ENCODE data around the gene CXXC5.

The CXXC5 gene

DNA sequence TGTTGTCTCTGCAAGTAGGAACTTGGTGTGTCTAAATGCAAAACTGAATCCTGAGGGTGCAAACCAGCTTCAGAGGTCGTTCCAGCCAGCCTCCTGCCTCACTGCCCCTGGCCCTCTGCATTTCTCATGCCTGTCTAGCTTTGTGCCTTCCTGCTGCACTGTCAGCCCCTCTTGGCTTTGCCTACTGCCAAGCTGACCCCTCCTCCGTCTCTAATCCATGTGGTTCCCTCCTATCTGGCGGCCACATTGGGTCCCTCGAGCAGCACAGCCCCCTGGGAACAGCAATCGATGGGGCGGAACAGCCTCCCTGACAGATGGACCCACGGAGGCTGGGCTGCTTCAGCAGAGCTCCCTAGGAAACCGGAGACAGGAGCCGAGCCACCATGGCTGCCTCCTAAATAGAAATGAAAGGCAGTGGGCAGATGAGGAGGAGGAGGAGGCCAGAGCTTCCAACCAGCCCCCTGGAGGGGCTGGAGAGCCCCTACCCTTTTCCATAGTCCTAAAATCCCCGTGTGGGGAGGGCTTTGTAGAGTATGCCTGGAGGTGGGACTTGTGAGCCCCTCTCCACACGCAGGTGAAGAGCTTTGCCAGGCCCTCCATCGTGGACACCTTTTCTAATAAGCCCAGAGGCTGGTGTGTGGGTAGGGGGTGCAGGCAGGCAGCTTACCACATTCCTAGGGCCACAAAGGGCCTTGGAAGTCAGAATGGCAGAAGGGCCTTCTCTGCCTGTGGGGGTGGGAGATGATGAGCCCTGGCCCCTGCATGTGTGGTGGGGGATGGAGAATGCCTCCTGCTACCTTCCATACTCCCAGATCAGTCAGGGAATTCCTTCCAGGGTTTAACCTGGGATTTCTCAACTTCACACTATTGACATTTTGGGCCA is 9.2 kb upstream of the CXXC5 start:
- DNase-seq (ENCODE audit: low read depth), result no peak

DNA sequence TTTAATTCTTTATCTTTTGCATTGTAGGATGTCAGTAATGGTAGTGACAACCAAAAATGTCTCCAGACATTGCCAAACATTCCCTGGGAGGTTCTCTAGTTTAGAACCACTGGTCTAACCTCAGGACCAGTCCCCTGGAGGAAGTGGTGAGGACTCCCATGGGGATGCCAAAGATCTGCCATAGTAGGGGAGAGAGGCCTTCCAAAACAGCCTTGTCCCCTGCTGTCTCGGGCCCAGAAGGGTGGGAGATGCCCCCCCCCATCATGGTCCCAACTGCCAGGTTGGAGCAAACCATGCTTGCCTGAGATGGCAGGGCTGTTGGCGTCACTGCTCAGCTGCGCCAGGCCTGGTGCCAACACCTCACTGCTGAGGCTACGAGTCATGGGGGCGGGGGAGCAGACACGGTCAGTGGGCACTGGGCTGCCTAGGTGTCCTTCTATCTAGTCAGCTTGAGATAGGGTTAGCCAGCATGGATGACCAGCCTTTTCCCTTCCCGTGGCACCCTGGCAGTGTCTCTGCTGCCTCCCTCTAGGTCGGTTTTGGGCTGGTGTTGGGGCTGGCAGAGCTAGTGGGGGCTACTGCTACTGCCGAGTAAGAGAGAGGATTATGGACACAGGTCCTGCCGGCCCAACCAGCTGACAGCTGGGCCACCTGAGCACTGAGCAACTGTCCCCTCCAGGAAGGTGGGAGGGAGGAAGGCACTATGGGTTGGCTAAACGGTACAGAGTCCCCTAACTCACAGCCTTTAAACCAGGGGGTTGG is 8.3 kb upstream of the CXXC5 start:
- no peak for DNase-seq (ENCODE audit: low read depth)

DNA sequence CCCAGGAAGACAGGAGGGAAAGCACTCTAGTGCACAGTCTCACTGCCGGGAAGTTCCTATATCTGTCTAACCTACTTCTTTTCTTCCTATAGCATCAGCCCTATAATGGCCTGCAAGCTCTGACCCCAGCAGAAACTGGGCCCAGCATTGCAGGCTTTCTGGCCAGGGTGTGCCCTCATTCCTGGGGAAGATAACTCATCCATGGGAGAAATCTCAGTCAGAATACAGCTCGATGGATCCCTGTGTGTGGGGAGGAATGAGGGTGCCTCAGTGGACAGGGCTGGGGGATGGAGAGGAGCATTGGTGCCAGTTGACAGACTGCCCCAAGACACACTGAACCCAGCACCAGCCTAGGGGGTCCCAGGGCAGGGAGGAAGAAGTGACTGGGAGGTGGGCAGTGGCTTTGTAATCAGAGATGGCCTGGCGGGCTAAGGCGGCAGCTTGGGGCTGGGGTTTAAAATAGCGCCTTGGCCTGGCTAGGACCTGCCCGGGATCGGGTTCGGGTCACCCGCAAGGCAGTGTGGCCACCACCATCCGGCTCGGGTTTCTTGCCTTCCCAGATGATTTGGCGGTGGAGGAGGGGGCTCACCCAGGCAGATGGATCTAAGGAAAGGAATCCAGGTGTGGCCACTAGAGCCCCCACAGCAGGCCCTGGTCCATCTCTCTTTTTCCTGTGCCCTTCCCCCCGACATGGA is 7.6 kb upstream of the CXXC5 start:
- DNase-seq (ENCODE audit: low read depth), result no peak

DNA sequence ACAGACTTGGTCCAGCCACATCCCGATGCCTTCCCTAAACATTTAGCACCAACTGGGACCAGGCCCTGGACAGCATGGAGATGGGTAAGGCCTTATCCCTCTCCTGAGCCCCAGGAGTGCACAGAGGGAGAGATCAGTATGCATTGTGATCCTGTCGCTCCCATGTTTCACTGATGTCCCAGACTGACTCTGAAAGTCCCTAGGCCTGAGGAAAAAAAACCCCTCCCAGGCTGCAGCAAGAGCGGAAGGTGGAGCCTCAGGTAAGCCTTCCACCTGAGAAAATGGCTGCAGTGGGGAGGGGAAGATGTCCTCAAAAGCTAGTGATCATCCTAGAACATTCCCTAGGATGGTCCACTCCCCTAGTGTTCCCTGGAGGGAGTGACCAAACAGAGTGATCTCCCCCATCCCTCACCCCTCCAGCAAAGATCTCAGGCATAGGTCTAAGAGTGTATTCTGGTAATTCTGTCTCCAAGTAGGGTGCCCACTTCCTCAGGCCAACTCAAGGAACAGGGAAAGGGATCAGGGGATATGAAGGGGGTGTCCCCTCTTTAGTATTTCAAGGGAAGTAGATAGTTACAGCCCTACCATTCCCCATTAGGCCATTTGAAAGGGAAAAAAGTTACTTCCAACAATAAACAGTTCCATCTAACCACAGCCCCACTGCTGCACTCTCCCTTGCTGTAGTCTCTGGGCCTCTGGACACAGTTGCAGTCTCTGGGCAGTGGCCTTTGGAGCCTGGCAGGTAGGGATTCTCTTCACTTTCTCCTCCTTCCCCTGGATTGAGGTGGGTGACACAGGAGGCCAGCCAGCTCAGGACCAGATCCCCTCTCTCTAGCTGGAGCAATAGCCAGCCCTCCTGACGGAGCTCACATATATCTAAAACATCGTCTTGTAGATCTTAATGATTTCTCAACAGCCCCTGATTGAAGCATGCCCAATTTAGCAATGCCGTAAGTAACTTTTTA is 6.8 kb upstream of the CXXC5 start:
- DNase-seq (ENCODE audit: low read depth), result no peak

DNA sequence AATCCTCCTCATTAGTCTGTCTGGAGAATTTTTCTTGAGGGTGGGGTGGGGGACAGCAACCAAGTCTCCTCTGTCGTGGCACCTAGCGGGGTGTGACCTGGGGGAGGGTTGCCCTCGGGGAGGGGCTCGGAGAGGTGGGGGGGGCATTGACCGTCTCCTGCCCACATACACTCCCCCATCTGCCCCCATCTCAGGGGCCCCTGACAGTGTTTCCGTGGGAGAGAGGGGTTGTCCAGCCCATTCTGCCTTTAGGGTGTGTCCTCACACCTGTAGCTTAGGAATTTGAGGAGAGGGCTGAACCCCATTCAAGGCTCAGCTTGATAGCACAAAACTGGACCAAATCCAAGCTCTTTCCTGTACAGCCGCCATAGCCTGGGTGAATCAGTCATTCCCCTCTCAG is 5.9 kb upstream of the CXXC5 start:
- no peak for DNase-seq (ENCODE audit: low read depth)

DNA sequence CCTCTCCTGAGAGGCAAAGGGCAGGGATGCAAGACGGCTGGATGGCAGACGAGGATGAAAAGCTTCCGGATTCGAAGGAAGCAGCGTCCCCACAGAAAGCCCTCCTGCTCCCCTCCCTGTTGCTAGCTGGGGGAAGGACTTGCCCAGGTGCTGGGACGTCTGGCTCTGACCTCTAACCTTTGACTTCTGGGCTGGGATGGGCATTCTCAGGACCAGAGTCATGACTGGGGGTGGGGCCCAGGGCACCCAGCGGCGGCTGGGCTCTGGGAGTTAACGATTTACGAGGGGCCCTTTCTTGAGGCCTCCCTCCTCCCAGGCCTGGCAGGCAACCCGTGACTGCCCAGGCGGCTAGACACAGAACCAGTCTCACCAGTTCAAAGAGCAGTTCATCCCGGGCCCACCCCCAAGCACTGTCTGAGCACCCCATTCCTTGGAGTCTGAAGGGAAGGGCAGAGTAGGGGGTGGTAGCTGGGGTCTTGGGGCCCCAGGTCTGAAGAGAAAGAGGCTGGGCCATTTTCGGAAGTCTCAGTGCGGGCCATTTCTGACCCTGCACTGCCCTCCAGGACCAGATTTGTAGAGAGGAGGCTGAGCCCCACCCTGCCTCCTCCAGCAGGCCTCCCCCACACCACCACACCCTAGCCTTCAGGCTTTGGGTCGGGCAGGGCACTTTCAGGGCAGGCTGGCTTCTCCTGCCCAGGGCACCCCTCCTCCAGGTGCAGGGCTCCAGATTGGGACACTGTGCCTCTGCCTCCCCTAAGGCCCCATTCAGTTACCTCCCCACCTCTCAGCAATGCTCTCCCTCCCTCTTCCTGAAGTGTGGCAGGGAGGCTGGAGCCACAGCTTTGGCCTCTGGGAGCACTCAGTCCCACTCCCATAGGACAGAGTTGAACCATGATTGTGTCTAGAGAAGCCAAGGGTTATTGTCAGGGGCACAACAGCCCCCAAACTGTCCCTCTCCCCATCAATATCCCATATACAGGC is 5.0 kb upstream of the CXXC5 start:
- DNase-seq (ENCODE audit: low read depth), result no peak

DNA sequence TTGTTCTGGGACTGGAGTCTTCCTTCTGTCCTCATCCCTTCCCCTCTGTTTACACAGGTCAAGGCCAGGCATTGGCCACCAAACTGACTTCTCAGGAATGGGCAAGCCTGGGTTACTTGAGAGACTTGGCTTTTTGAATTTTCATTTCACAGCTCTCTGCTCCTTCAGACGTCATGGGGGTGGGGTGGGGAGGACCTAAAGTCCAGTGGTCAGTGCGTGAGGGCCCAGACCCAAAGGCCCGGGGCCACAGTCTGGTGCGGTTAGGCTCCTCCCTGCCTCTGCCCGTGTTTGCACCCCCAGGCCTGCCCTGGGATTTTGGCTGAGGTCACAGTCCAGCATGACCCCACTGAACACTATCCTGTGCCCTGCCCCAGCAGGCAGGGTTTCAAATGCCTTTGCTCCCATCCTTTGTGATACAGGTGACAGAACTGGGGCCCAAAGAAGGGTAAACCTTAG is 4.1 kb upstream of the CXXC5 start:
- no peak for DNase-seq (ENCODE audit: low read depth)

DNA sequence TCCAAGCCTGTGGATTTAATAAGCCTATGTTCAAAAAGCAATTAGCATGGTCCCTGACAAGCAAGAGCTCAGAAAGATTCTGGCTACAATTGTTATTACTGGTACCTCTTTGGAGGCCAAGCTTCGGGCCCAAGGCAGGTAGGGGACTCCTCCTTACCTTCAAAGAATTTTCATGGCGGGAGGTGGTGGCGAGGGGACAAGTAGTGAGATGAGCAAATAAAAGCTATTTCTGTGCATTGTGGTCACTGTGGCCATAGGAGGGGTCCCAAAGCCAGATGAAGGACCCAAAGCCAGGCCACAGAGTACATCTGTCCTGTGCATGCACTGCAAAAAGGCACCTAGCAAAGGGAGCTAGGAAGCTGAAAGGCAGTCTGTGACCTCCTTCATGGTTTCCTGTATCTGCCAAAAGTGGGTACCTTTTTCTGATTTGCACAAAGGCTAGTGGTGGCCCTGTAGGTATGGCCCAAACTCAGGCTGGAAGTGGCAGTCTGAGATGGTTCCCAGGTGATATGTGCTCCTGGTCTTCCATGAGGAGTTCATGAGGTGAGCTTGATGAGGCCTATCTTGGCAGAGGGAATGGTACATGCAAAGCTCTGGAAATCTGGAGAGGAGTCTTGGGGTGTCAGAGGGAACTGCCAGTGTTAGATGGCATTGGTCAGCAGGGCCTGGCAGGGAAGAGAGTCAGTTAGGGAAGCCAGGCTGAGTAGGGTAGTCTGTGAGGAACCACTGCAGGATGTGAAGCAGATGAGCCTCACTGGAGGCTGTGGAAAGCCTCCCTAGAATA is 3.3 kb upstream of the CXXC5 start:
- no peak for DNase-seq (ENCODE audit: low read depth)

DNA sequence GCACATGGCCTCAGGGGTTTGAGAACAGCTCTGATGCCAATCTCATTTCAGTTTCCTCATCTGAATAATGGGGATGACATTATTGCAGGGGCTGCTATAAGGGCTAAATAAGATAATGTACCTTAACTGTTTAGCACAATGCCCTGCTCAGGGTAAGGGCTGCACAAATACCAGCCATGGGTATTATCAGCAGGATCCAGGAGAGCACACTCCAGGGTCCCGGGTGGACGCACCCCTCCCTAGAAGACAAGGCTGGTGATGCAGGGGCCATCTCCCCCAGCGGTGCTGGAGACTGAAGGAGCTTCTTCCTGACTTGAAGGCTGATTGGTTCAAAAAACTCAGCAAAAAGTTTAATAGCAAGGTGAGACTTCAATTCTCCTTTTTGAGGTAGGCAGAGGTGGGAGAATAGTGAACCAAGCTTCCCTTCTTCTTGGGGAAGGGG is 2.7 kb upstream of the CXXC5 start:
- no peak for DNase-seq (ENCODE audit: low read depth)

DNA sequence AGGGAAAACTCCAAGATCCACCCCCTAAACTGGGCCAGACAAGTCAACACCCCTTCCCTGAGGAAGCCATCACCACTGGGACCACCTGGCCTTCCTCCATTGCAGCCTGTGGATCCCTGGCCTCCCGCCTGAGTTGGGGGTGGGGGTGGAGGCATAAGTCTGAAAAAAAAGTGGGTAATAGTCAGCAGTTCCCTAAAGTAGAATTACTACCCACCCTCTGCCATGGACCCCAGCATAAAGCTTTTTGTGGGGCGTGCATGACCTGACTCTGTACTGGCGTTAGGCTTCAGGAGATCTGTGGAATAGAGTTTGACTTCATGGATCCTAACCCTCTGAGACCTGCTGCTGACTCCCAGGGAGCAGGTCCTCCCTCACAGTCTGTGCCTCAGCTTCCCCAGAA is 2.0 kb upstream of the CXXC5 start:
- DNase-seq (ENCODE audit: low read depth), result no peak

DNA sequence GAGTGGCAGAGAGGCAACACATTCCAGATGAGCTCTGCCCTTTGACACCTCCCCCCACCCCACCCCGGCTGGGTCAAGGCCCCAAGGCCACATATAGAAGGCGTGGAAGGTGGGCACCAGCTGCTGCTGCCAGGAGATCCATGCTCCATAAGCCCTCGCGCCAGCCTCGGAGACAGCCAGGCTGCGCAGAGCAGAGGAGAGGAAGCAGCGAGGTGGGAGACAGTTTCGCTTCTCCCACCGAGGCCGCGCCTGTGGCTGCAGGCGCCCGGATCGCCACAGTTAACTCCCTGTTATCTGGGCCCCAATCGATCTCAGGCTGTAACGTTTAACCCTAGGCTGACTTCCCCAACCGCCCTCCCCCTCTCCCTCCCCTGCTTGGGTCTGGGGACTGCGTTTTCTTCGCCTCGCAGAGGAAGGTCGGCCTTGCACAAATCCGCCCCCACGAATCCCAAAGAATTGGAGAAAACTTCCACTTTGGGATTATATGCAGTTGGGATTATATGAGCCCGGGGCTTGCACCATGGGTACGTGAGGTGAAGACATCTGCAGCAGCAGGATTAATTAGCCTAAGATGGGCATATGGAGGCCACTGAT is 1.1 kb upstream of the CXXC5 start:
- no peak for DNase-seq (ENCODE audit: low read depth)

DNA sequence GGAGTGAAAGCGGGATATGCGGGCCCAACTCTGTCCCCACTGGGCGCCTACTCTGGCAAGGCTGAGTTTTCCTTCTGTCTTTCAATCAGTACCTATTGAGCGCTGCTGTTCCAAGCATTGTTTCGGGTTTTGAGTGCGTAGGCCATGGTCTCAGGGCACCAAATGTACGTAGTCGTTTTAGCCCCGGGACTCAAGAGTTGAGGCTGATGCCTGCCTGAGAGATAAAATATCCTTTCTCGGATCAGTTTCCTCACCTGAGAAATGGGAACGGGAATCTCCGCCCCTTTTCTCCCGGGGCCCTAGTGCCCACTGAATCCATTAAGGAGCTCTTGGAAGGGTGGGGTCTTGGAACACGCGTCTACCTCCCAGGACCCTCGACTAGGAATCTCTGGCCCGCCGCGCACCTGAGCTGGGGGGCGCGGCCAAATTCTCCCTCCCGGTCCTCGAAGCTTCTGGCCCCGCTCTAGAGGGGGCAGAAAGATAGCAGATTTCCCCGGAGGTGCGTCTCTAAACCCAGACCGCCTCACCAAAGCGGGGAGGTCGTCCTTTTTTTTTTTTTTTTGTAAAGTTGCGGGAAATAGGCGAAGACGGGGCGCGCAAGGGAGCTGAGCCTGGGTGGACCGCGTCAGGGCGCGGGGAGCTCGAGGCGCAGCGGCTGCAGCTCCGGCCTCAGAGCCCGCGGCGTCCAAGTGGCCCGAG is 494 bp upstream of the CXXC5 start:
- no peak for DNase-seq (ENCODE audit: low read depth)

DNA sequence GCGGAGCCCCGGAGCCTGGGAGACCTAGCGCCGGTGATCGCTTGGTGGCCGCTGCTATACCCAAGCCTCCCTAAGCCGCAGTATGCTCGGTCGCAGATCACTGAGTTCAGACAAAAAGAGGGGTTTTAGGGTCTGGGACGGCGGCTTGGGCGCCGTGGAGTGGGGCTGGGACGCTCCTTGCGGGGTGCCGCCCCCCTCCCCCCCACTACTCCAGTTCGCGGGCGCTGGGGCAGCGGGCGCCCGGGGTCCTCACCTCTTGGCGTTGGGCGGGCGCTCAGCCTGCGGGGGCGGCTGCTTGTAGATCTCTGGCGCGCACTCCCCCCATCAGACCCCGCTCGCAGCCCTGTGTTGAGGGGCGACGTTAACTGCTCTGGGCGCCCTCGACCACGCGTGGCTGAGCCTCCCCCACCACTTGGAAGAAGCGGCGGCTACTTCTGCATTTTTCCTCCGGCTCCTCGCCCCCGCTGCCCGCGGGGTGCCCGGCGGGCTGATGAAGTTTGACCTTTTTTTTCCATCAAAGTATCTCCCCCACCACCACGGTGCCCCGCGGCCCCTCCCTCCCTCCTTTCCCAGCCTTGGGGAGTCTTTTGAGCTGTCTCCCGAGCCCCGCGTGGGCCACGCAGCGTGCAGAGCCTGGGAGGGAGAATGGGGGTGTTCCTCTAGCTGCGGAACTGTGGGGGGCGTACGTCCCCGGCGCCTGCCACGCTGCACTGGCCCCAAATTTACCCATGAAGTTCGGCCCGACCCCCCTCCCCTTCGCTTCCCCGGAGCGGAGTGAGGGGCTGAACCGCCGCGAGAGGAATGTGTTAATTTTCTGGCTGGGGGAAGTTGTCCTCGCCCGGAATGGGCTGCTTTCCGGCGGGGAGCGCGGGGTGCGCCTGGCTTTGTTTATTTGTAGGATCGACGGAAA is 1.2 kb downstream of the CXXC5 start:
- DNase-seq (ENCODE audit: low read depth), result no peak

DNA sequence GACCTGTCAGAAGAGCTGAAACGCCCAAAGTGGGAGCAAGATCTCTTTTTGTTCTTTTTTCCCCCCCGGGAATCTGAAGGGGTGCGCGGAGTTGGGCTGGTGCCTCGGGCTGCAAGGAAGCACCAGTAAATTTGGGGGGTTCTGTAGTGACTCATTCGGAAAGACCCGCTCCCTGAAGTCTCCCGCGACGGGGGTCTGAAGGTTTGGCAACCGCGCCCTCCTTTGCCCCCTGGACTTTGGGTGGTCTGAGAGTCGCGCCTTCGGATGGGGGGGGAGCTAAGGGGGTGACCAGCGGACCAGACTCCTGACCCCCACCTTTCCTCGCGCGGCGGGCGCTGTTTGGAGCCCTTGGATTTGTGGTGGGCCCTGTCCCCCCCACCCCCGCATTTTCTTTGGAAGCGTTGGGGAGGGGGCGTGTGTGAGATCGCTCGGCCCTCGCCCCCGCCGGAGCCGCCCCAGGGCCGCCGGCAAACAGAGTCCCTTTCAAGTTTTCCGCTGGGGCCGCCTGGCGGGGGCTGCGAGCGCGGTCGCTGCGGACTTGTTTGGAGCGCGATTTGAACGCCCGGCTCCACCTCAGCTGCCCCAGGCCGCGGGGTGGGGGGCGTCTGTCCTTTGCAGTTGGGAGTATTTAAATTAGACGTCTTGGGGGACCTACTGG is 2.0 kb downstream of the CXXC5 start:
- no peak for DNase-seq (ENCODE audit: low read depth)

DNA sequence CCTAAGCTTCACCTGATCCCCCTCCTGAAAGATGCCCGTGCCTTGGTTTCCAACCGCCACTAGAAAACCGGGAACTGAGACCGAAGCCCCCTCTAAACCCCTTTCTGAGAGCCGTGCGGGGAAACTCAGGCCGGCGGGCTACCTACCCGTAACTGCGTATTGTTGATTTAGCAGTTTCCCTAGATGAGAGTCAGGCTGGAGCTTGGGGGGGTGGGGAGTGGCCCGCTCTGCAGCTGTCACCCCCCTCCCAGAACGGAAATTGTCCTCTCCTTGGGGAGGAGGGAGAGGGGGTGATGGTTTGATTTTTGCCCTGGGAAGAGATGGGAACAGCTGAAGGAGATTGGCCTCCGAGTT is 2.5 kb downstream of the CXXC5 start:
- DNase-seq (ENCODE audit: low read depth), result no peak

DNA sequence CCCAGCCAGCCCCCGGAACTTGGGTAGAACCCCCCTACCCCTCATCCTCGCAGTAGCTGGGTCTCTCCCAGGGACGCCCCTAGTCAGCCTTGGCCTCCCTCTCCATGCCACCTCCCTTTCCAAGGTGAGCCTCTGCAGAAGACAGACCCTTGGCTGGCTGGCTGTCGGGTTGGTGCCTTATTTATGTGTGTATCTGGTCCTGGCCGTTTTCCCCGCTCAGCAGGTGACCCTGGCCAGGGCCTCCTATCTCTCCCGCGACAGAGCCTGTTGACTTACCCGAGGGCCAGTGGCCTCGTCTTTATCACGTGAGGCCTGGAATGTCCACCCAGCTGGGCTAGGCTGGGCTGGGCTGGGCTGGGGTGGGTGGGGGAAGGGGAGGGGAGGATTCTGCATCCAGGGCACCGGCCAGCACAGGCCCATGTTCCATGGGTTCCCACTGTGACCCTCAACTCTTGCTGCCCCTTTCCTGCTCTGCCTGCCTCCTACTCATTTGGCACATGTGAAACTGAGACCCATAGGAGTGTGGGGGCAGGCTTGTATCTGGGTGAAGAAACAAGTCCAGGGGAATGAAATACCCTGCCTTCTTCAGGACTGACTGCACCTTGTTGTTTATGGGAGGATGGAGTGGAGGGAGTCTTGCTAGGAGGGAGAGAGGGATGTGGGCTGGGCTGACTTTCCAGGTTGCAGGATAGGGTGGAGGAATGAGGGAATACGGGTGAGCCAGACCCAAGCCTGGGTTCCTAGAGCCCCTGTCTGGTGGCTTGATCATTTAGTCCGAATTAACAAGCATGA is 3.1 kb downstream of the CXXC5 start:
- DNase-seq (ENCODE audit: low read depth), result no peak

Data from stimulated activated CD8-positive, alpha-beta memory T cell treated with anti-CD3 and anti-CD28 coated beads, Interleukin-15, amount 100 ng/mL, for 1 hour (primary cell).